Astrocyte (in vitro differentiated cells and primary cell): ENCODE data around the gene NOL4L. TPM values are rescaled to one million over a fixed set of nuclear protein-coding genes. Genes with fewer than 3 reads are reported as not detected.

Source experiments
- DNase-seq: peaks from one replicate; pipeline ENCODE4 v3.0.0-alpha.2; 2010; ENCODE audit warnings: low read depth
- FAIRE-seq: peaks from 2 replicates; lab custom pipeline; 2011; peaks lifted over from hg19 to GRCh38; lab: Jason Lieb, UNC
- H2AFZ ChIP-seq: 2 replicates; pipeline ENCODE4 v1.6.0; 2012; ENCODE audit warnings: low read depth, low read length, inconsistent platforms
- H3K27ac ChIP-seq: 2 replicates; pipeline ENCODE4 v1.5.1; 2011; ENCODE audit warnings: low read depth, low read length, inconsistent platforms
- H3K27me3 ChIP-seq: 2 replicates; pipeline ENCODE4 v1.6.0; 2011; ENCODE audit warnings: low read length, inconsistent platforms; ENCODE audit not compliant: insufficient read depth
- H3K36me3 ChIP-seq: 2 replicates; pipeline ENCODE4 v1.5.1; 2011; ENCODE audit warnings: low read length, inconsistent platforms; ENCODE audit not compliant: insufficient read depth
- H3K4me1 ChIP-seq: 2 replicates; pipeline ENCODE4 v1.5.1; 2011; ENCODE audit warnings: low read length, inconsistent platforms; ENCODE audit not compliant: insufficient read depth
- H3K4me2 ChIP-seq: 2 replicates; pipeline ENCODE4 v1.6.0; 2012; ENCODE audit warnings: low read length, inconsistent platforms
- H3K4me3 ChIP-seq: 2 replicates; pipeline ENCODE4 v1.5.1; 2011; ENCODE audit warnings: low read depth, mild to moderate bottlenecking, low read length, inconsistent platforms; ENCODE audit not compliant: insufficient read depth
- H3K79me2 ChIP-seq: 2 replicates; pipeline ENCODE4 v1.6.0; 2012; ENCODE audit warnings: mild to moderate bottlenecking, low read length, inconsistent platforms; ENCODE audit not compliant: insufficient read depth
- H3K9ac ChIP-seq: 2 replicates; pipeline ENCODE4 v1.6.0; 2012; ENCODE audit warnings: mild to moderate bottlenecking, low read length, inconsistent platforms
- H3K9me3 ChIP-seq: 2 replicates; pipeline ENCODE4 v1.5.1; 2012; ENCODE audit warnings: low read depth, mild to moderate bottlenecking, low read length, inconsistent platforms; ENCODE audit not compliant: insufficient read depth
- H4K20me1 ChIP-seq: 2 replicates; pipeline ENCODE4 v1.6.0; 2012; ENCODE audit warnings: low read length, inconsistent platforms; ENCODE audit not compliant: insufficient read depth
- H3K27ac Mint-ChIP-seq: one replicate; pipeline ENCODE4 v1.8.0; 2021; ENCODE audit warnings: mild to moderate bottlenecking, mixed read lengths; ENCODE audit not compliant: unreplicated experiment
- H3K27me3 Mint-ChIP-seq: one replicate; pipeline ENCODE4 v1.8.0; 2021; ENCODE audit warnings: low read depth, mixed read lengths; ENCODE audit not compliant: unreplicated experiment
- H3K36me3 Mint-ChIP-seq: one replicate; pipeline ENCODE4 v1.8.0; 2021; ENCODE audit warnings: low read depth, mixed read lengths; ENCODE audit not compliant: unreplicated experiment
- H3K4me1 Mint-ChIP-seq: one replicate; pipeline ENCODE4 v1.8.0; 2021; ENCODE audit warnings: low read depth, mixed read lengths; ENCODE audit not compliant: unreplicated experiment
- H3K4me3 Mint-ChIP-seq: one replicate; pipeline ENCODE4 v1.8.0; 2021; ENCODE audit warnings: mild to moderate bottlenecking, moderate library complexity, mixed read lengths; ENCODE audit not compliant: unreplicated experiment
- H3K9me3 Mint-ChIP-seq: one replicate; pipeline ENCODE4 v1.8.0; 2021; ENCODE audit warnings: mild to moderate bottlenecking, mixed read lengths; ENCODE audit not compliant: unreplicated experiment
- CTCF ChIP-seq: IDR thresholded peaks from 2 replicates; pipeline ENCODE4 v1.5.1; 2011; ENCODE audit warnings: low read depth, mild to moderate bottlenecking, inconsistent platforms, low read length, moderate library complexity; ENCODE audit not compliant: insufficient read depth
- EZH2 ChIP-seq: IDR thresholded peaks from 2 replicates; pipeline ENCODE4 v1.6.1; 2012; ENCODE audit warnings: mild to moderate bottlenecking, low read length, inconsistent platforms; ENCODE audit not compliant: insufficient read depth
- total RNA-seq: library from RNA; stranded (reverse); gene quantifications from 2 replicates; pipeline ENCODE4 v1.2.1, GENCODE V29; 2021

The NOL4L gene
- total RNA-seq, 1 donor from 2014 or later = 35.5 TPM

- H3K36me3 ChIP-seq = no peaks in the 10 kb centered on the region
- H3K27me3 ChIP-seq = peaks cover 4% of the 10 kb centered on the region
- TF ChIP-seq CTCF (no peak), EZH2 (no peak)
- DNase-seq (no peak), FAIRE-seq (no peak)
- Mint-ChIP-seq H3K27me3 (peaks cover 50% of the 10 kb centered on the region), H3K27ac (no peak overlapping the region), H3K4me1 (no peaks in the 10 kb centered on the region), H3K36me3 (no peaks in the 10 kb centered on the region), H3K4me3 (no peak overlapping the region), H3K9me3 (no peaks in the 10 kb centered on the region)
- H3K9me3 ChIP-seq = no peaks in the 10 kb centered on the region
- H2AFZ ChIP-seq = no peak overlapping the region
- no peak overlapping the region for H3K4me2 ChIP-seq
- H3K79me2 ChIP-seq = no peaks in the 10 kb centered on the region
- no peaks in the 10 kb centered on the region for H4K20me1 ChIP-seq
- peaks cover 9% of the 10 kb centered on the region for H3K4me1 ChIP-seq
- H3K4me3 ChIP-seq = no peak overlapping the region
- no peak overlapping the region for H3K9ac ChIP-seq
- no peak overlapping the region for H3K27ac ChIP-seq
Observed at GRCh38 chr20:32622585-32623468, 37.7 kb upstream of the NOL4L start.

GRCh38 chr20:32621891-32622584 is 36.9 kb upstream of the NOL4L start:
- Histone ChIP-seq H3K4me1 (peaks cover 1% of the 10 kb centered on the region), H3K4me2 (no peak overlapping the region), H2AFZ (no peak overlapping the region), H3K79me2 (no peaks in the 10 kb centered on the region), H3K9me3 (no peaks in the 10 kb centered on the region), H3K27ac (no peak overlapping the region), H3K27me3 (peaks cover 4% of the 10 kb centered on the region), H3K36me3 (no peaks in the 10 kb centered on the region), H3K4me3 (no peak overlapping the region), H3K9ac (no peak overlapping the region), H4K20me1 (no peaks in the 10 kb centered on the region)
- H3K4me1 Mint-ChIP-seq = no peaks in the 10 kb centered on the region
- H3K36me3 Mint-ChIP-seq = no peaks in the 10 kb centered on the region
- H3K9me3 Mint-ChIP-seq = peaks cover 2% of the 10 kb centered on the region
- peaks cover 57% of the 10 kb centered on the region for H3K27me3 Mint-ChIP-seq
- no peak overlapping the region for H3K4me3 Mint-ChIP-seq
- FAIRE-seq (no peak), DNase-seq (no peak)
- TF ChIP-seq CTCF = no peak
- no peak for TF ChIP-seq EZH2
- H3K27ac Mint-ChIP-seq = no peak overlapping the region
